Thoracic aorta (tissue), 2 donors: Measurements from ENCODE around the gene UCHL1. TPM values are rescaled to one million over a fixed set of nuclear protein-coding genes. Genes with fewer than 3 reads are reported as not detected.

Experiments
- ATAC-seq: fragments of 150-250 bp; one replicate; pipeline ENCODE4 v1.8.0; 2017; ENCODE audit warnings: low read depth; ENCODE audit not compliant: insufficient number of reproducible peaks, low FRiP score
- DNase-seq: peaks from one replicate; pipeline ENCODE4 v3.0.0-alpha.2; 2020; ENCODE audit warnings: low spot score
- H3K27ac ChIP-seq, 2 donors: fragments of 200-600 bp; sonication (generic); 1 replicate in 1 of 2; 2 replicates in 1 of 2; pipeline ENCODE4 v1.5.1; 2016; ENCODE audit warnings: mild to moderate bottlenecking in 2 of 2, moderate library complexity in 2 of 2
- H3K27me3 ChIP-seq: fragments of 200-600 bp; sonication (generic); replicated peaks from 2 replicates; pipeline ENCODE4 v1.6.0; 2016; ENCODE audit warnings: mild to moderate bottlenecking; ENCODE audit not compliant: insufficient read depth
- H3K36me3 ChIP-seq: fragments of 200-600 bp; sonication (generic); one replicate; pipeline ENCODE4 v1.5.1; 2016
- H3K4me1 ChIP-seq, 2 donors: fragments of 200-600 bp; sonication (generic); 1 replicate in 1 of 2; 2 replicates in 1 of 2; pipeline versions ENCODE4 v1.5.1 to v1.6.0; 2016; ENCODE audit warnings: low read depth in 2 of 2, mild to moderate bottlenecking in 1 of 2; ENCODE audit not compliant: control insufficient read depth in 1 of 2
- H3K4me3 ChIP-seq: fragments of 200-600 bp; sonication (generic); 2 replicates; pipeline ENCODE4 v1.5.1; 2016; ENCODE audit warnings: mild to moderate bottlenecking
- H3K9me3 ChIP-seq: fragments of 200-600 bp; sonication (generic); 2 replicates; pipeline ENCODE4 v1.5.1; 2016
- CTCF ChIP-seq: fragments of 200-600 bp; sonication (generic); IDR thresholded peaks from one replicate; pipeline ENCODE4 v1.5.1; 2019; ENCODE audit warnings: antibody characterized with exemption
- total RNA-seq, 2 donors: library from RNA; depleted of rRNA; stranded (reverse); fragments of >200 nt; gene quantifications; one replicate each; pipeline versions ENCODE4 v1.1.0 to v1.2.3, GENCODE V29; 2016

Gene UCHL1
- total RNA-seq, 2 donors from 2014 or later, result 64.7 to 146 TPM

GRCh38 chr4:41281038-41281634 is 24.4 kb downstream of the UCHL1 start:
- Histone ChIP-seq H3K4me1 (no peaks in the 10 kb centered on the region), H3K9me3 (no peaks in the 10 kb centered on the region), H3K27me3 (no peaks in the 10 kb centered on the region), H3K36me3 (no peaks in the 10 kb centered on the region), H3K27ac (no peak overlapping the region), H3K4me3 (no peak overlapping the region)
- ATAC-seq, result peak; percentile 97
- peak; percentile 85 for TF ChIP-seq CTCF
- peak; percentile 8 for DNase-seq

- no peak for DNase-seq
- no peak for TF ChIP-seq CTCF
- H3K27me3 ChIP-seq, result no peaks in the 10 kb centered on the region
- H3K4me1 ChIP-seq, result no peaks in the 10 kb centered on the region
- H3K4me3 ChIP-seq, result no peak overlapping the region
- no peak for ATAC-seq
- no peak overlapping the region for H3K27ac ChIP-seq
- H3K9me3 ChIP-seq, result no peaks in the 10 kb centered on the region
- H3K36me3 ChIP-seq, result no peaks in the 10 kb centered on the region
Observed at GRCh38 chr4:41282366-41282765, 25.6 kb downstream of the UCHL1 start.

GRCh38 chr4:41285202-41285863 is 28.6 kb downstream of the UCHL1 start:
- Histone ChIP-seq H3K9me3 (no peaks in the 10 kb centered on the region), H3K4me1 (no peaks in the 10 kb centered on the region), H3K27me3 (no peaks in the 10 kb centered on the region), H3K27ac (no peak overlapping the region), H3K4me3 (no peak overlapping the region), H3K36me3 (no peaks in the 10 kb centered on the region)
- no peak for ATAC-seq
- no peak for DNase-seq
- TF ChIP-seq CTCF, result no peak

GRCh38 chr4:41285864-41286235 is 29.1 kb downstream of the UCHL1 start:
- TF ChIP-seq CTCF, result no peak
- Histone ChIP-seq H3K27ac (no peak overlapping the region), H3K4me1 (no peaks in the 10 kb centered on the region)

GRCh38 chr4:41287005-41287404 is 30.3 kb downstream of the UCHL1 start:
- Histone ChIP-seq H3K36me3 (no peaks in the 10 kb centered on the region), H3K4me1 (no peaks in the 10 kb centered on the region), H3K4me3 (no peak overlapping the region), H3K9me3 (no peaks in the 10 kb centered on the region), H3K27ac (no peak overlapping the region), H3K27me3 (no peaks in the 10 kb centered on the region)
- ATAC-seq (no peak), DNase-seq (no peak)
- TF ChIP-seq CTCF, result no peak

More at GRCh38 chr4:41285864-41286235, 29.1 kb downstream of the UCHL1 start:
- no peaks in the 10 kb centered on the region for H3K36me3 ChIP-seq
- H3K9me3 ChIP-seq, result no peaks in the 10 kb centered on the region
- no peak overlapping the region for H3K4me3 ChIP-seq
- ATAC-seq (no peak), DNase-seq (no peak)
- H3K27me3 ChIP-seq, result no peaks in the 10 kb centered on the region
